GM12801 (cell line): Measurements from ENCODE around the gene ASAP2.

ENCODE experiments used
- TF ChIP-seq, protein P1 (sequence below): IDR thresholded peaks from one replicate; pipeline ENCODE4 v1.5.1; 2011; ENCODE audit warnings: control low read depth; ENCODE audit not compliant: insufficient read length; ENCODE audit errors: extremely low read depth

ASAP2 gene

GRCh38 chr2:9189901-9190300 lies 16.7 kb upstream of the ASAP2 start:
- TF ChIP-seq, protein P1, sequence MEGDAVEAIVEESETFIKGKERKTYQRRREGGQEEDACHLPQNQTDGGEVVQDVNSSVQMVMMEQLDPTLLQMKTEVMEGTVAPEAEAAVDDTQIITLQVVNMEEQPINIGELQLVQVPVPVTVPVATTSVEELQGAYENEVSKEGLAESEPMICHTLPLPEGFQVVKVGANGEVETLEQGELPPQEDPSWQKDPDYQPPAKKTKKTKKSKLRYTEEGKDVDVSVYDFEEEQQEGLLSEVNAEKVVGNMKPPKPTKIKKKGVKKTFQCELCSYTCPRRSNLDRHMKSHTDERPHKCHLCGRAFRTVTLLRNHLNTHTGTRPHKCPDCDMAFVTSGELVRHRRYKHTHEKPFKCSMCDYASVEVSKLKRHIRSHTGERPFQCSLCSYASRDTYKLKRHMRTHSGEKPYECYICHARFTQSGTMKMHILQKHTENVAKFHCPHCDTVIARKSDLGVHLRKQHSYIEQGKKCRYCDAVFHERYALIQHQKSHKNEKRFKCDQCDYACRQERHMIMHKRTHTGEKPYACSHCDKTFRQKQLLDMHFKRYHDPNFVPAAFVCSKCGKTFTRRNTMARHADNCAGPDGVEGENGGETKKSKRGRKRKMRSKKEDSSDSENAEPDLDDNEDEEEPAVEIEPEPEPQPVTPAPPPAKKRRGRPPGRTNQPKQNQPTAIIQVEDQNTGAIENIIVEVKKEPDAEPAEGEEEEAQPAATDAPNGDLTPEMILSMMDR = no peak

- TF ChIP-seq, protein P1 = no peak
Observed at GRCh38 chr2:9191041-9191481, 15.6 kb upstream of the ASAP2 start.

- TF ChIP-seq, protein P1 = no peak
Observed at GRCh38 chr2:9192712-9193111, 13.9 kb upstream of the ASAP2 start.

GRCh38 chr2:9194352-9194751 lies 12.3 kb upstream of the ASAP2 start:
- TF ChIP-seq, protein P1 = no peak

- TF ChIP-seq, protein P1 = no peak
Observed at GRCh38 chr2:9196637-9197036, 10.0 kb upstream of the ASAP2 start.

DNA sequence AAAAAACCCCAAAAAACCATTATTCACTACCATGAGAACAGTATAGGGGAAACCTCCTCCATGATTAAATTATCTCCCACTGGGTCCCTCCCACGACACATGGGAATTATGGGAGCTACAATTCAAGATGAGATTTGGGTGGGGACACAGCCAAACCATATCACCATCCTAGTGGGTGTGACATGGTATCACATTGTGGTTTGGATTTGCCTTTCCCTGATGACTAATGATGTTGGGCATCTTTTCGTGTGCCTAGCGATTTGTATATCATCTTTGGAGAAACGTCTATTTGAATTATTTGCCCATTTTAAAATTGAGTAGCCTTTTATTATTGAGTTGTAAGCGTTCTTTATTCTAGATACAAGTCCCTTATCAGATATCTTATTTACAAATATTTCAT lies 8.7 kb upstream of the ASAP2 start:
- TF ChIP-seq, protein P1 = no peak

GRCh38 chr2:9199716-9200632 lies 6.6 kb upstream of the ASAP2 start:
- TF ChIP-seq, protein P1 = no peak
